Upper lobe of right lung (tissue), 1 donor: ENCODE results near the gene CLEC3B. TPM values are rescaled to one million over a fixed set of nuclear protein-coding genes. Genes with fewer than 3 reads are reported as not detected.
A peak's percentile ranks its signal among the peaks of the same experiment; 100 is the strongest.

Source experiments
- ATAC-seq: fragments of 200-7000 bp; cut with Tn5 transposase; one replicate; pipeline ENCODE4 v1.9.1; 2020; ENCODE audit warnings: mild to moderate bottlenecking, moderate library complexity
- DNase-seq: peaks from one replicate; pipeline ENCODE4 v3.0.0-alpha.2; 2020
- H3K27ac ChIP-seq: fragments of 200-600 bp; one replicate; pipeline ENCODE4 v1.8.0; 2022
- H3K27me3 ChIP-seq: fragments of 200-600 bp; one replicate; pipeline ENCODE4 v1.8.0; 2022; ENCODE audit warnings: mild to moderate bottlenecking
- H3K36me3 ChIP-seq: fragments of 200-600 bp; one replicate; pipeline ENCODE4 v1.8.0; 2022
- H3K4me1 ChIP-seq: fragments of 200-600 bp; one replicate; pipeline ENCODE4 v1.8.0; 2022
- H3K4me3 ChIP-seq: fragments of 200-600 bp; one replicate; pipeline ENCODE4 v1.8.0; 2022; ENCODE audit warnings: mild to moderate bottlenecking
- H3K9me3 ChIP-seq: fragments of 200-600 bp; one replicate; pipeline ENCODE4 v1.8.0; 2022
- intact Hi-C: fragments of 100-400 bp; cut with DNase I; formaldehyde crosslinking; loops from one replicate; pipeline ENCODE4 v1.11.0; 2022
- total RNA-seq: library from RNA; stranded (reverse); fragmentation: NEBNext Ultra II Directional; extraction: Animal tissue kit (Norgen Biotek cat#: 25700); gene quantifications from one replicate; pipeline ENCODE4 v1.2.1, GENCODE V29; 2021
- TF ChIP-seq, protein P1 (sequence below): fragments of 200-600 bp; IDR thresholded peaks from one replicate; pipeline ENCODE4 v1.8.0; 2022; ENCODE audit warnings: antibody characterized with exemption
- donor health status: DM: no; HTN: yes; CAD: no; lungs with severe emphysema.

Gene CLEC3B
- total RNA-seq, 1 donor from 2014 or later: 265 TPM

DNA sequence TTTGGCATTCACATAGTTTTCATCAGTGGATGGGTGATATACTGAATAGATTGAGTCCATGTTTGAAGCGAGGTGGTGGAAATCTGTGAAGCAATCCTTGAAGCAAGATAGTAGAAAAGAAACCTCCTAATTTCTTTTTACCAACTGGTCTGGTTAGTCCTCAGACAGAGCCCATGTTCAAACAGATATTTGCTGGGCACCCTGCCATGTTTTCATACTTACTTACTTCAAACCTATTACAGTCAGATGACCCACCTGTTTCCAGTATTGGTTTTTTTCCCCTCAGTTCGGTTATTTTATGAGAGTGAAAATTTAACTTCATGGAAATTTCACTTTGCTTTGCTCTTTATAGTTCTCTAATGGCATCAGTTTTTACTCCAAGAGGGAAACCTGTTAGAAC lies 26.3 kb upstream of the CLEC3B start:
- DNase-seq (no peak), ATAC-seq (peak; percentile 51)
- Histone ChIP-seq H3K4me3 (no peak overlapping the region), H3K36me3 (peaks cover 69% of the 10 kb centered on the region), H3K9me3 (no peaks in the 10 kb centered on the region), H3K27ac (no peak overlapping the region), H3K27me3 (no peaks in the 10 kb centered on the region), H3K4me1 (peaks cover 15% of the 10 kb centered on the region)
- intact Hi-C loops: no loop called here
- TF ChIP-seq, protein P1, sequence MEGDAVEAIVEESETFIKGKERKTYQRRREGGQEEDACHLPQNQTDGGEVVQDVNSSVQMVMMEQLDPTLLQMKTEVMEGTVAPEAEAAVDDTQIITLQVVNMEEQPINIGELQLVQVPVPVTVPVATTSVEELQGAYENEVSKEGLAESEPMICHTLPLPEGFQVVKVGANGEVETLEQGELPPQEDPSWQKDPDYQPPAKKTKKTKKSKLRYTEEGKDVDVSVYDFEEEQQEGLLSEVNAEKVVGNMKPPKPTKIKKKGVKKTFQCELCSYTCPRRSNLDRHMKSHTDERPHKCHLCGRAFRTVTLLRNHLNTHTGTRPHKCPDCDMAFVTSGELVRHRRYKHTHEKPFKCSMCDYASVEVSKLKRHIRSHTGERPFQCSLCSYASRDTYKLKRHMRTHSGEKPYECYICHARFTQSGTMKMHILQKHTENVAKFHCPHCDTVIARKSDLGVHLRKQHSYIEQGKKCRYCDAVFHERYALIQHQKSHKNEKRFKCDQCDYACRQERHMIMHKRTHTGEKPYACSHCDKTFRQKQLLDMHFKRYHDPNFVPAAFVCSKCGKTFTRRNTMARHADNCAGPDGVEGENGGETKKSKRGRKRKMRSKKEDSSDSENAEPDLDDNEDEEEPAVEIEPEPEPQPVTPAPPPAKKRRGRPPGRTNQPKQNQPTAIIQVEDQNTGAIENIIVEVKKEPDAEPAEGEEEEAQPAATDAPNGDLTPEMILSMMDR: no peak

DNA sequence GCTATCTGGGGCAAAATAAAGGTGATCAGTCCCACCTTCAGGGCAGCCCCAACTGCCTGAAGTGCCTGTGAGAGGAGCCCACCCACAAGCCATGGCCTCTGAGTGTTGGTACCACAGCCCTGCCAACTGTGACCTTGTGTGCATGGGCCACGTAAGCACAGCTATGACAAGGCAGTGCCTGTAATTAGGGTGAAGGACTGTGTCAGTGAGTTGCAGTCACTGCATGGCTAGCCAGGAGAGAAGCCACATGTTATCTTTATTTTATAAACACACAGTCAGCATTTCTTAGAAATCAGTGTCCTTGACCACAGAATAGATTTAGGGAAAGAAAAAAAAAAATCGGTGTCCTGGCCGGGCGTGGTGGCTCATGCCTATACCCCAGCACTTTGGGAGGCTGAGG lies 25.3 kb upstream of the CLEC3B start:
- TF ChIP-seq, protein P1: no peak
- Histone ChIP-seq H3K4me3 (no peak overlapping the region), H3K9me3 (no peaks in the 10 kb centered on the region), H3K4me1 (peaks cover 8% of the 10 kb centered on the region), H3K27me3 (no peaks in the 10 kb centered on the region), H3K27ac (no peak overlapping the region), H3K36me3 (peaks cover 76% of the 10 kb centered on the region)
- no peak for DNase-seq
- no peak for ATAC-seq
- intact Hi-C loops: no loop called here

DNA sequence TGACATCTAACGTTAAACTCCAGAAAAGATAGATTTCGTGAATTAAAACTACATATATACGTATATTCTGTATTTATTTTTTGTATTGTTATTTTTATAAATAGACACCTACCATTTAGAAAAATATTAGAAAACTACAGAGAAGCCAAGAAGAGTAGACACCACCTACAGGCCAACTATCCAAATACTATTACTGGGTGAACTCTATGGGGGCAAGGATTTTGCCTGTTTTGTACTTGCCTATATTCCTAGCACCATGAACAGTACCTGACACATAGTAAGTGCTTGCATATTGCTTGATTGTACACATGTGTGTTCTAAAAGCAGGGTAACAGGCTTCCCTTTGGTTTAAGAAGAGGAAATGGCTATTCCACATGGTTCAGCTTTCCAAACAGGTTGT lies 24.4 kb upstream of the CLEC3B start:
- TF ChIP-seq, protein P1: no peak
- H3K4me3 ChIP-seq: no peak overlapping the region
- no peak for DNase-seq
- H3K27ac ChIP-seq: no peak overlapping the region
- no peaks in the 10 kb centered on the region for H3K4me1 ChIP-seq
- intact Hi-C loops: no loop called here
- H3K27me3 ChIP-seq: no peaks in the 10 kb centered on the region
- H3K9me3 ChIP-seq: no peaks in the 10 kb centered on the region
- no peak for ATAC-seq
- peaks cover 67% of the 10 kb centered on the region for H3K36me3 ChIP-seq

DNA sequence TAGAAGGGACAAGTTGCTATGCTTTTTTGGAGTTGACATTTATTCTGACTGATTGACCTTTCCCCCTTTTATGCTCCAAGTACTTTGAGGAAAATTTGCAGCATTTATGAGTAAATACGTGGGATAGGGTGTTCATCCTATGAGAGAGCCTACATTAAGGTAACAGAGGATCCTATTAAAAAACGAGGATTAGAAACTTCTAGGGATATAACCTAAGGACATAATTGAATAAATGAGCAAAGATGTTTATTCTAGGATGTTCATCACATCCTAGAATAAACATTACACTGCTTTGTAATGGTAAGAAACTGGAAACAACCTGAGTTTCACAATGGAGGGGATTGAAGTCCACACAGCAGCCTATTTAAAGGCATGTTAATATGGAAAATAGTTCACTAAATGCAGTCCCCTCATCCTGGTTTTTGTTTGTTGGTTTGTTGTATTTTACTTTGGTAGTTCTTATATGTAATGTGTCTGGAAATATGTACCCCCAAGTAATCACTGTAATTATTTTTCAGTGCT lies 23.9 kb upstream of the CLEC3B start:
- H3K27ac ChIP-seq: no peak overlapping the region
- intact Hi-C loops: no loop called here
- H3K36me3 ChIP-seq: peaks cover 67% of the 10 kb centered on the region
- no peak for ATAC-seq
- no peak for DNase-seq
- no peaks in the 10 kb centered on the region for H3K4me1 ChIP-seq
- no peak overlapping the region for H3K4me3 ChIP-seq
- TF ChIP-seq, protein P1: no peak
- no peaks in the 10 kb centered on the region for H3K9me3 ChIP-seq
- H3K27me3 ChIP-seq: no peaks in the 10 kb centered on the region

DNA sequence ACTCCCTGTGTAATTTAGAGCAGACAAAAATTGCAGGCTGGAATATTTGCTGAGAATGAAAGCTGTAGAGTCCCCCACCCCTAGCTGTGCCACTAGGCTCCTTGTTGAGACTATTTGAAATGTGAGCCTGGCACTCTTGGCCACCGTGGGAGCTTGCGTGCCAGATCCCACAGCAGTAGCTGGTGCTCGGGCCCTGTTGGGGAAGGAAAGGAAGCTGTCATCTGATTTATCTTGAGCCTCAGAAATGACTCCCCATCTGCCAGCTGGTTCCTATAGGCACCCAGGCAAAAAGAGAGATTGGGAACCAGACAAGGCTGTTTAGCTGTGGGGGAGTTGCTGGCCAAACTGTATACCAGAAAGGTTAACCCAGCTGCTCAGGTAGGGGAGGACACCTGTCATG lies 23.4 kb upstream of the CLEC3B start:
- Histone ChIP-seq H3K27ac (no peak overlapping the region), H3K27me3 (no peaks in the 10 kb centered on the region), H3K4me1 (no peaks in the 10 kb centered on the region), H3K4me3 (no peak overlapping the region), H3K36me3 (peaks cover 67% of the 10 kb centered on the region), H3K9me3 (no peaks in the 10 kb centered on the region)
- intact Hi-C loops: no loop called here
- DNase-seq (no peak), ATAC-seq (no peak)
- TF ChIP-seq, protein P1: no peak

DNA sequence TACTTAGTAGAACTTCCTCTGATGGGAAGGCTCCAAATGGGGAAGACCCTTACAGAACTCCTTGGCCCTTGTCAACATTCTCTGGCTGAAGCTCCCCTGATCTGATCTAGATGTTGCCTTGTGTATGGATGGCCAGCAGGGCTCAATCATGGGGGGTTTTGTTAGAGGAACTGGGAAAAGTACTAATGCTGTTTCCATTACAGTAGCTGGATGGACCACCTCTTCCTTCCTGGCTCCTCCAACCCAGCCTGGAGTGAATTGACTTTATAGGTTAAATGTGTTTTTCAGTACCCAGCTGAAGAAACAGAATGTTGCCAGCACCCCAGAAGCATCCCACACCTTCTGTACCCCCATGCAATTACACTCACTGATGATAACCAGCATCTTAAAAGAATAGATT lies 22.7 kb upstream of the CLEC3B start:
- Histone ChIP-seq H3K36me3 (peaks cover 63% of the 10 kb centered on the region), H3K27ac (no peak overlapping the region), H3K4me1 (no peaks in the 10 kb centered on the region), H3K9me3 (no peaks in the 10 kb centered on the region), H3K27me3 (no peaks in the 10 kb centered on the region), H3K4me3 (no peak overlapping the region)
- ATAC-seq (no peak), DNase-seq (no peak)
- intact Hi-C loops: no loop called here
- TF ChIP-seq, protein P1: no peak
